Neural progenitor cell (in vitro differentiated cells): ENCODE measurements around the gene CDKL4. TPM values are rescaled to one million over a fixed set of nuclear protein-coding genes. Genes with fewer than 3 reads are reported as not detected.

Experiments
- DNase-seq: peaks from one replicate; pipeline ENCODE4 v3.0.0-alpha.2; 2016; ENCODE audit warnings: low spot score
- H2AFZ ChIP-seq: fragments of 200-600 bp; sonication (generic); replicated peaks from 2 replicates; pipeline ENCODE4 v1.6.1; 2016; ENCODE audit warnings: antibody characterized with exemption
- H3F3A ChIP-seq: fragments of 200-600 bp; sonication (generic); 2 replicates; pipeline ENCODE4 v1.6.1; 2016; ENCODE audit warnings: antibody characterized with exemption, low read depth
- H3K27ac ChIP-seq: fragments of 200-600 bp; sonication (generic); 2 replicates; pipeline ENCODE4 v1.5.1; 2016; ENCODE audit warnings: mild to moderate bottlenecking
- H3K27me3 ChIP-seq: fragments of 200-600 bp; sonication (generic); 2 replicates; pipeline ENCODE4 v1.6.1; 2016; ENCODE audit warnings: mild to moderate bottlenecking, moderate library complexity
- H3K36me3 ChIP-seq: fragments of 200-600 bp; sonication (generic); 2 replicates; pipeline ENCODE4 v1.5.1; 2016
- H3K4me1 ChIP-seq: fragments of 200-600 bp; sonication (generic); 2 replicates; pipeline ENCODE4 v1.6.1; 2016; ENCODE audit warnings: mixed run types
- H3K4me2 ChIP-seq: fragments of 200-600 bp; sonication (generic); 2 replicates; pipeline ENCODE4 v1.6.1; 2016
- H3K4me3 ChIP-seq: fragments of 200-600 bp; sonication (generic); 2 replicates; pipeline ENCODE4 v1.5.1; 2016
- H3K79me2 ChIP-seq: fragments of 200-600 bp; sonication (generic); 2 replicates; pipeline ENCODE4 v1.6.1; 2016; ENCODE audit warnings: low read depth
- H3K9ac ChIP-seq: fragments of 200-600 bp; sonication (generic); 2 replicates; pipeline ENCODE4 v1.6.1; 2016
- H3K9me3 ChIP-seq: fragments of 200-600 bp; sonication (generic); 2 replicates; pipeline ENCODE4 v1.5.1; 2016; ENCODE audit warnings: low read depth
- H4K20me1 ChIP-seq: fragments of 200-600 bp; sonication (generic); 2 replicates; pipeline ENCODE4 v1.6.1; 2016; ENCODE audit warnings: low read depth
- H3K27ac Mint-ChIP-seq: 3 replicates; pipeline ENCODE4 v1.8.0; 2021; ENCODE audit warnings: mixed read lengths
- H3K27me3 Mint-ChIP-seq: 2 replicates; pipeline ENCODE4 v1.8.0; 2022; ENCODE audit warnings: low read depth, mild to moderate bottlenecking, inconsistent platforms, moderate library complexity, mixed read lengths; ENCODE audit not compliant: insufficient read depth
- H3K36me3 Mint-ChIP-seq: 3 replicates; pipeline ENCODE4 v1.8.0; 2021; ENCODE audit warnings: mixed read lengths
- H3K4me1 Mint-ChIP-seq: 3 replicates; pipeline ENCODE4 v1.8.0; 2021; ENCODE audit warnings: mixed read lengths
- H3K4me3 Mint-ChIP-seq: 3 replicates; pipeline ENCODE4 v1.8.0; 2021; ENCODE audit warnings: mild to moderate bottlenecking, moderate library complexity, mixed read lengths
- H3K9me3 Mint-ChIP-seq: 3 replicates; pipeline ENCODE4 v1.8.0; 2020; ENCODE audit warnings: mixed read lengths
- EZH2 ChIP-seq: fragments of 200-600 bp; sonication (generic); IDR thresholded peaks from 2 replicates; pipeline ENCODE4 v1.6.1; 2017; ENCODE audit warnings: antibody characterized with exemption, mild to moderate bottlenecking, moderate library complexity
- EZH2phosphoT487 ChIP-seq: fragments of 200-600 bp; sonication (generic); IDR thresholded peaks from 2 replicates; pipeline ENCODE4 v1.6.1; 2017; ENCODE audit warnings: antibody characterized with exemption
- total RNA-seq: library from RNA; depleted of rRNA; stranded (reverse); fragments of >200 nt; gene quantifications from 2 replicates; pipeline ENCODE4 v1.2.3, GENCODE V29; 2015; ENCODE audit warnings: low replicate concordance
- TF ChIP-seq, protein P1 (sequence below): fragments of 200-600 bp; sonication (generic); IDR thresholded peaks from 2 replicates; pipeline ENCODE4 v1.5.1; 2017; ENCODE audit warnings: antibody characterized with exemption, mild to moderate bottlenecking

CDKL4 gene
- total RNA-seq, 1 donor from 2014 or later, result not detected

- Mint-ChIP-seq H3K9me3 (peaks cover 2% of the 10 kb centered on the region), H3K27ac (no peak overlapping the region), H3K4me1 (peaks cover 2% of the 10 kb centered on the region), H3K4me3 (no peak overlapping the region), H3K27me3 (peaks cover 2% of the 10 kb centered on the region), H3K36me3 (no peaks in the 10 kb centered on the region)
- no peak overlapping the region for H2AFZ ChIP-seq
- no peaks in the 10 kb centered on the region for H3K4me1 ChIP-seq
- TF ChIP-seq, protein P1, sequence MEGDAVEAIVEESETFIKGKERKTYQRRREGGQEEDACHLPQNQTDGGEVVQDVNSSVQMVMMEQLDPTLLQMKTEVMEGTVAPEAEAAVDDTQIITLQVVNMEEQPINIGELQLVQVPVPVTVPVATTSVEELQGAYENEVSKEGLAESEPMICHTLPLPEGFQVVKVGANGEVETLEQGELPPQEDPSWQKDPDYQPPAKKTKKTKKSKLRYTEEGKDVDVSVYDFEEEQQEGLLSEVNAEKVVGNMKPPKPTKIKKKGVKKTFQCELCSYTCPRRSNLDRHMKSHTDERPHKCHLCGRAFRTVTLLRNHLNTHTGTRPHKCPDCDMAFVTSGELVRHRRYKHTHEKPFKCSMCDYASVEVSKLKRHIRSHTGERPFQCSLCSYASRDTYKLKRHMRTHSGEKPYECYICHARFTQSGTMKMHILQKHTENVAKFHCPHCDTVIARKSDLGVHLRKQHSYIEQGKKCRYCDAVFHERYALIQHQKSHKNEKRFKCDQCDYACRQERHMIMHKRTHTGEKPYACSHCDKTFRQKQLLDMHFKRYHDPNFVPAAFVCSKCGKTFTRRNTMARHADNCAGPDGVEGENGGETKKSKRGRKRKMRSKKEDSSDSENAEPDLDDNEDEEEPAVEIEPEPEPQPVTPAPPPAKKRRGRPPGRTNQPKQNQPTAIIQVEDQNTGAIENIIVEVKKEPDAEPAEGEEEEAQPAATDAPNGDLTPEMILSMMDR, result no peak
- TF ChIP-seq EZH2 (no peak), EZH2phosphoT487 (no peak)
- no peaks in the 10 kb centered on the region for H3K36me3 ChIP-seq
- H3K9ac ChIP-seq, result no peak overlapping the region
- no peak overlapping the region for H3K27ac ChIP-seq
- H3K4me3 ChIP-seq, result no peak overlapping the region
- H3K79me2 ChIP-seq, result no peaks in the 10 kb centered on the region
- no peaks in the 10 kb centered on the region for H3K9me3 ChIP-seq
- no peak overlapping the region for H3K4me2 ChIP-seq
- no peak for DNase-seq
- H4K20me1 ChIP-seq, result no peaks in the 10 kb centered on the region
- no peaks in the 10 kb centered on the region for H3K27me3 ChIP-seq
- no peaks in the 10 kb centered on the region for H3F3A ChIP-seq
Observed at GRCh38 chr2:39136799-39137198, 107.0 kb downstream of the CDKL4 start.

DNA sequence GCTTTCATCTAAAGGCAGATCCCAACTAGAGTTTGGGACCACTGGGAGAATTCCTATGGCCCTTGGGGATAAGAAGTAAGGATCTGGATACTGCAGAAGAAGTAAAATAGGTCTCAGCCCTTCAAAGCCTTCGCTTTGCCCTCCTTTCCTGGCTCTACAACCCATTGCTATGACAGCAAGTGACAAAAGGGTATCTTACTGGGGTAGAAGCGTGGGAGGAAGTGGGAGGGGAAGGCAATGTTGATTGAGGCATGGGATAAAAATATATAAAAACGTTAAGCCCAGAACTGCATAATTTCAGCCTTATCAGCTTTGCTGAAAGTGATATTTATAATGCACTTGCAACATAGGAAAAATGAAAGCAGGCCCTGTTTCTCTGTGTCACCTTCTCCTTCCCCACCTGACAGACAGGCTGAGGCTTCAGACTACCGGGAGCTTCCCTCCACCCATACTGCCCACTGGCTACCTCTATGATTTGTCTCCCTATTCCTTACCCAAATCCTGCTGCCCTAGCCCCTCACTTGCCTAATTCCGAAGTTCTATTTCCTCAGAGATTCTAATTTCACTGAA lies 108.0 kb downstream of the CDKL4 start:
- Histone ChIP-seq H3K4me2 (no peak overlapping the region), H3K36me3 (no peaks in the 10 kb centered on the region), H3F3A (no peaks in the 10 kb centered on the region), H3K79me2 (no peaks in the 10 kb centered on the region), H2AFZ (no peak overlapping the region), H3K4me1 (no peaks in the 10 kb centered on the region), H3K9me3 (no peaks in the 10 kb centered on the region), H4K20me1 (no peaks in the 10 kb centered on the region), H3K27me3 (no peaks in the 10 kb centered on the region), H3K27ac (no peak overlapping the region), H3K9ac (no peak overlapping the region), H3K4me3 (no peak overlapping the region)
- H3K27me3 Mint-ChIP-seq, result peaks cover 2% of the 10 kb centered on the region
- no peak overlapping the region for H3K4me3 Mint-ChIP-seq
- peak overlapping the region; percentile 46 for H3K27ac Mint-ChIP-seq
- H3K9me3 Mint-ChIP-seq, result peaks cover 2% of the 10 kb centered on the region
- no peak for DNase-seq
- TF ChIP-seq, protein P1, result no peak
- TF ChIP-seq EZH2 (no peak), EZH2phosphoT487 (no peak)
- H3K36me3 Mint-ChIP-seq, result no peaks in the 10 kb centered on the region
- H3K4me1 Mint-ChIP-seq, result peaks cover 2% of the 10 kb centered on the region

- no peaks in the 10 kb centered on the region for H3K36me3 Mint-ChIP-seq
Observed at GRCh38 chr2:39133215-39133851, 110.4 kb downstream of the CDKL4 start.

GRCh38 chr2:39128919-39129391 lies 114.8 kb downstream of the CDKL4 start:
- no peaks in the 10 kb centered on the region for H3K27me3 Mint-ChIP-seq
- no peaks in the 10 kb centered on the region for H3K9me3 Mint-ChIP-seq
- no peak for DNase-seq
- Histone ChIP-seq H3K9me3 (no peaks in the 10 kb centered on the region), H3K79me2 (no peaks in the 10 kb centered on the region), H3K4me1 (peaks cover 6% of the 10 kb centered on the region), H3K27me3 (no peaks in the 10 kb centered on the region), H3K36me3 (no peaks in the 10 kb centered on the region), H3K9ac (no peak overlapping the region), H3K4me2 (no peak overlapping the region), H2AFZ (no peak overlapping the region), H4K20me1 (no peaks in the 10 kb centered on the region), H3F3A (peaks cover 16% of the 10 kb centered on the region), H3K4me3 (no peak overlapping the region), H3K27ac (no peak overlapping the region)
- TF ChIP-seq EZH2phosphoT487 (no peak), EZH2 (no peak)
- TF ChIP-seq, protein P1, result no peak
- no peak overlapping the region for H3K4me3 Mint-ChIP-seq
- H3K36me3 Mint-ChIP-seq, result no peaks in the 10 kb centered on the region
- H3K4me1 Mint-ChIP-seq, result peaks cover 6% of the 10 kb centered on the region
- no peak overlapping the region for H3K27ac Mint-ChIP-seq

More at GRCh38 chr2:39133215-39133851, 110.4 kb downstream of the CDKL4 start:
- DNase-seq, result no peak
- no peaks in the 10 kb centered on the region for H3K9me3 ChIP-seq
- Mint-ChIP-seq H3K4me3 (no peak overlapping the region), H3K27ac (no peak overlapping the region), H3K27me3 (peaks cover 2% of the 10 kb centered on the region), H3K4me1 (peaks cover 2% of the 10 kb centered on the region), H3K9me3 (peaks cover 2% of the 10 kb centered on the region)
- H3K9ac ChIP-seq, result no peak overlapping the region
- H3K4me2 ChIP-seq, result no peak overlapping the region
- H3K27ac ChIP-seq, result no peak overlapping the region
- no peaks in the 10 kb centered on the region for H3K27me3 ChIP-seq
- H3F3A ChIP-seq, result no peaks in the 10 kb centered on the region
- no peak overlapping the region for H3K4me3 ChIP-seq
- H3K4me1 ChIP-seq, result no peaks in the 10 kb centered on the region
- H3K36me3 ChIP-seq, result no peaks in the 10 kb centered on the region
- no peaks in the 10 kb centered on the region for H3K79me2 ChIP-seq
- no peak for TF ChIP-seq EZH2
- H2AFZ ChIP-seq, result no peak overlapping the region
- no peaks in the 10 kb centered on the region for H4K20me1 ChIP-seq
